Activated gamma-delta T cell treated with anti-CD3 and anti-CD28 coated beads, Interleukin-2, amount 50 U/mL, for 16 hours (primary cell): ENCODE results near the gene SNRNP70.
A peak's percentile ranks its signal among the peaks of the same experiment; 100 is the strongest.

Source experiments
- DNase-seq: peaks from one replicate; pipeline ENCODE4 v3.0.0-alpha.2; 2020; ENCODE audit warnings: low read depth

SNRNP70 gene

GRCh38 chr19:49148784-49149651 is 63.8 kb downstream of the SNRNP70 start:
- DNase-seq, result peak; percentile 62

GRCh38 chr19:49149652-49150105 is 64.4 kb downstream of the SNRNP70 start:
- DNase-seq, result no peak

GRCh38 chr19:49150106-49150943 is 65.1 kb downstream of the SNRNP70 start:
- DNase-seq, result no peak

GRCh38 chr19:49150944-49151243 is 65.6 kb downstream of the SNRNP70 start:
- DNase-seq, result no peak

- DNase-seq, result no peak
Observed at GRCh38 chr19:49151267-49152118, 66.2 kb downstream of the SNRNP70 start.

GRCh38 chr19:49152119-49152550 is 66.9 kb downstream of the SNRNP70 start:
- DNase-seq, result no peak

GRCh38 chr19:49153167-49153809 is 68.0 kb downstream of the SNRNP70 start:
- DNase-seq, result no peak

GRCh38 chr19:49154279-49154678 is 69.0 kb downstream of the SNRNP70 start:
- no peak for DNase-seq

- no peak for DNase-seq
Observed at GRCh38 chr19:49155005-49155819, 70.0 kb downstream of the SNRNP70 start, which contains the start of gene HRC. TSS of gene HRC (minus strand) at chr19:49155396. CDS start at chr19:49155237, 159 bp downstream.

GRCh38 chr19:49155820-49156346 is 70.6 kb downstream of the SNRNP70 start:
- DNase-seq, result no peak

GRCh38 chr19:49157445-49158224 is 72.4 kb downstream of the SNRNP70 start, which contains the start of gene TRPM4:
TSS of gene TRPM4 (plus strand) at chr19:49157792. CDS start at chr19:49157867, 75 bp downstream.
- DNase-seq, result no peak
